Esophagus mucosa (tissue), 1 donor: Measurements from ENCODE around the gene RBBP8NL. TPM values are rescaled to one million over a fixed set of nuclear protein-coding genes. Genes with fewer than 3 reads are reported as not detected.
"Not testable (repeated sequence)": the region's sequence is repeated elsewhere in the genome, so short reads cannot be mapped to it uniquely, and the experiment has no call there.

Experiments used
- ATAC-seq: fragments of 200-7000 bp; cut with Tn5 transposase; one replicate; pipeline ENCODE4 v1.9.1; 2020
- total RNA-seq: library from RNA; stranded (reverse); gene quantifications from one replicate; pipeline ENCODE4 v1.2.4, GENCODE V29; 2023
- donor health status: DM: yes; HTN: yes; CAD: no.

Gene RBBP8NL
- total RNA-seq, 1 donor from 2014 or later: 5.1 TPM

GRCh38 chr20:62444286-62444685 is 16.9 kb upstream of the RBBP8NL start:
- no peak for ATAC-seq

- no peak for ATAC-seq
These were observed 14.7 kb upstream of the RBBP8NL start for GRCh38 chr20:62441987-62442539.

GRCh38 chr20:62439218-62439617 is 11.9 kb upstream of the RBBP8NL start:
- ATAC-seq: no peak

- no peak for ATAC-seq
These were observed 10.6 kb upstream of the RBBP8NL start for GRCh38 chr20:62437927-62438326.

GRCh38 chr20:62437496-62437895 is 10.2 kb upstream of the RBBP8NL start:
- ATAC-seq: no peak

- no peak for ATAC-seq
These were observed 9.4 kb upstream of the RBBP8NL start for GRCh38 chr20:62436692-62437091.

- ATAC-seq: no peak
These were observed 6.5 kb upstream of the RBBP8NL start for GRCh38 chr20:62433658-62434497.

GRCh38 chr20:62430866-62431447 is 3.6 kb upstream of the RBBP8NL start:
- no peak for ATAC-seq

GRCh38 chr20:62430311-62430853 is 3.0 kb upstream of the RBBP8NL start:
- no peak for ATAC-seq

GRCh38 chr20:62429455-62430310 is 2.3 kb upstream of the RBBP8NL start:
- ATAC-seq: no peak

- no peak for ATAC-seq
These were observed 1.3 kb upstream of the RBBP8NL start for GRCh38 chr20:62428396-62429295.

- ATAC-seq: peak; percentile 23
These were observed 648 bp upstream of the RBBP8NL start for GRCh38 chr20:62428002-62428372.

- ATAC-seq: peak; percentile 19
These were observed 624 bp downstream of the RBBP8NL start for GRCh38 chr20:62426699-62427131.

- not testable (repeated sequence) for ATAC-seq
These were observed 1.3 kb downstream of the RBBP8NL start for GRCh38 chr20:62426059-62426348.

- ATAC-seq: no peak
These were observed 1.9 kb downstream of the RBBP8NL start for GRCh38 chr20:62425281-62426058.

- ATAC-seq: no peak
These were observed 2.9 kb downstream of the RBBP8NL start for GRCh38 chr20:62424249-62425107.

- ATAC-seq: no peak
These were observed 4.0 kb downstream of the RBBP8NL start for GRCh38 chr20:62423326-62423706.

GRCh38 chr20:62422636-62423325 is 4.6 kb downstream of the RBBP8NL start:
- no peak for ATAC-seq

GRCh38 chr20:62421716-62421990 is 5.7 kb downstream of the RBBP8NL start:
- no peak for ATAC-seq
